Activated CD4-positive, CD25-positive, alpha-beta regulatory T cell treated with anti-CD3 and anti-CD28 coated beads, Interleukin-2, amount 50 U/mL, for 72 hours (primary cell): ENCODE measurements around the gene GIPC3.
A peak's percentile ranks its signal among the peaks of the same experiment; 100 is the strongest.
"Not testable (repeated sequence)": the region's sequence is repeated elsewhere in the genome, so short reads cannot be mapped to it uniquely, and the experiment has no call there.

Source experiments
- DNase-seq: peaks from one replicate; pipeline ENCODE4 v3.0.0; 2021

Gene GIPC3

GRCh38 chr19:3551792-3552095, 33.5 kb upstream of the GIPC3 start:
- DNase-seq = no peak

GRCh38 chr19:3554254-3555083, 30.8 kb upstream of the GIPC3 start:
- no peak for DNase-seq

GRCh38 chr19:3555653-3556422, 29.4 kb upstream of the GIPC3 start:
- no peak for DNase-seq

GRCh38 chr19:3556423-3556977, 28.8 kb upstream of the GIPC3 start:
- no peak for DNase-seq

GRCh38 chr19:3556978-3557460, 28.3 kb upstream of the GIPC3 start:
- DNase-seq = peak; percentile 66

GRCh38 chr19:3557461-3558248, 27.6 kb upstream of the GIPC3 start, which contains the start of gene MFSD12:
TSS of gene MFSD12 (minus strand) at chr19:3557586. CDS start at chr19:3557403, 183 bp downstream.
- DNase-seq = peak; percentile 97

GRCh38 chr19:3563709-3564524, 21.4 kb upstream of the GIPC3 start:
- no peak for DNase-seq

GRCh38 chr19:3565139-3565538, 20.1 kb upstream of the GIPC3 start:
- no peak for DNase-seq

- DNase-seq = not testable (repeated sequence)
Observed at GRCh38 chr19:3570042-3570441, 15.2 kb upstream of the GIPC3 start.

GRCh38 chr19:3570606-3571011, 14.7 kb upstream of the GIPC3 start:
- DNase-seq = no peak

GRCh38 chr19:3572132-3572854, 13.0 kb upstream of the GIPC3 start:
- DNase-seq = peak; percentile 99

GRCh38 chr19:3572855-3573161, 12.5 kb upstream of the GIPC3 start, which contains the start of gene HMG20B:
TSS of gene HMG20B (plus strand) at chr19:3572944. CDS start at chr19:3573310, 366 bp downstream.
- DNase-seq = no peak

- DNase-seq = no peak
Observed at GRCh38 chr19:3573162-3573857, 12.0 kb upstream of the GIPC3 start.

- DNase-seq = peak; percentile 85
Observed at GRCh38 chr19:3573858-3574637, 11.2 kb upstream of the GIPC3 start.

GRCh38 chr19:3575260-3575741, 10.0 kb upstream of the GIPC3 start:
- DNase-seq = no peak

GRCh38 chr19:3575949-3576673, 9.2 kb upstream of the GIPC3 start:
- no peak for DNase-seq

- no peak for DNase-seq
Observed at GRCh38 chr19:3576696-3577443, 8.4 kb upstream of the GIPC3 start.

- DNase-seq = no peak
Observed at GRCh38 chr19:3577723-3578344, 7.4 kb upstream of the GIPC3 start.
